Measurements from ENCODE around the gene GABBR2. TPM values are rescaled to one million over a fixed set of nuclear protein-coding genes. Genes with fewer than 3 reads are reported as not detected.

Gene GABBR2
- total RNA-seq, 1 donor from 2014 or later = 0.84 TPM

GRCh38 chr9:98571643-98572042 lies 137.1 kb downstream of the GABBR2 start:
- Histone ChIP-seq H3K9me3 (no peaks in the 10 kb centered on the region), H3K27ac (no peak overlapping the region), H3K4me1 (no peaks in the 10 kb centered on the region), H3K36me3 (no peaks in the 10 kb centered on the region), H3K4me3 (no peak overlapping the region), H3K27me3 (no peaks in the 10 kb centered on the region)
- no peak for TF ChIP-seq CTCF (IDR thresholded peaks at IDR 0.05)
- no peak for ATAC-seq
- intact Hi-C loops (cut with DNase I) = no loop called here
- no peak for DNase-seq

GRCh38 chr9:98570663-98571440 lies 137.9 kb downstream of the GABBR2 start:
- intact Hi-C loops (cut with DNase I) = no loop called here
- H3K36me3 ChIP-seq = no peaks in the 10 kb centered on the region
- no peaks in the 10 kb centered on the region for H3K4me1 ChIP-seq
- H3K27ac ChIP-seq = no peak overlapping the region
- no peak overlapping the region for H3K4me3 ChIP-seq
- no peaks in the 10 kb centered on the region for H3K9me3 ChIP-seq
- TF ChIP-seq CTCF (IDR thresholded peaks at IDR 0.05) = no peak
- no peaks in the 10 kb centered on the region for H3K27me3 ChIP-seq
- ATAC-seq = no peak
- no peak for DNase-seq

- no peak for TF ChIP-seq CTCF (IDR thresholded peaks at IDR 0.05)
- Histone ChIP-seq H3K9me3 (no peaks in the 10 kb centered on the region), H3K27ac (no peak overlapping the region), H3K27me3 (no peaks in the 10 kb centered on the region), H3K36me3 (no peaks in the 10 kb centered on the region), H3K4me3 (no peak overlapping the region), H3K4me1 (no peaks in the 10 kb centered on the region)
- intact Hi-C loops (cut with DNase I) = no loop called here
- DNase-seq = no peak
- no peak for ATAC-seq
These were observed 138.7 kb downstream of the GABBR2 start for GRCh38 chr9:98570055-98570454.

GRCh38 chr9:98569491-98569890 lies 139.2 kb downstream of the GABBR2 start:
- TF ChIP-seq CTCF (IDR thresholded peaks at IDR 0.05) = no peak
- Histone ChIP-seq H3K27ac (no peak overlapping the region), H3K27me3 (no peaks in the 10 kb centered on the region), H3K4me1 (no peaks in the 10 kb centered on the region), H3K9me3 (no peaks in the 10 kb centered on the region), H3K36me3 (no peaks in the 10 kb centered on the region), H3K4me3 (no peak overlapping the region)
- intact Hi-C loops (cut with DNase I) = no loop called here
- ATAC-seq = no peak
- no peak for DNase-seq

GRCh38 chr9:98568909-98569469 lies 139.7 kb downstream of the GABBR2 start:
- H3K9me3 ChIP-seq = no peaks in the 10 kb centered on the region
- ATAC-seq (no peak), DNase-seq (no peak)
- intact Hi-C loops (cut with DNase I) = no loop called here
- H3K27me3 ChIP-seq = no peaks in the 10 kb centered on the region
- no peaks in the 10 kb centered on the region for H3K36me3 ChIP-seq
- no peaks in the 10 kb centered on the region for H3K4me1 ChIP-seq
- H3K4me3 ChIP-seq = no peak overlapping the region
- H3K27ac ChIP-seq = no peak overlapping the region
- TF ChIP-seq CTCF (IDR thresholded peaks at IDR 0.05) = no peak
